T-cell (primary cell): ENCODE data around the gene SIRPG. TPM values are rescaled to one million over a fixed set of nuclear protein-coding genes. Genes with fewer than 3 reads are reported as not detected.

Experiments used
- ATAC-seq, 4 experiments: fragments of 200-7000 bp in 3 of 4; fragments of 150-1000 bp in 1 of 4; cut with Tn5 transposase; replicated peaks in 1 of 4; 1 replicate in 3 of 4; 2 replicates in 1 of 4; pipeline ENCODE4 v1.10.0; 2021; ENCODE audit warnings: moderate library complexity in 3 of 4, mild to moderate bottlenecking in 2 of 4, moderate number of reproducible peaks in 1 of 4
- CTCF ChIA-PET, 2 donors: fragments of 300-600 bp; sonication (Branson Sonifier 250); formaldehyde crosslinking; loops; one replicate each; lab custom pipeline; 2022; ENCODE audit warnings: antibody characterized with exemption in 2 of 2; lab: Charles Lee
- POLR2A ChIA-PET, 2 donors: fragments of 300-600 bp; sonication (Branson Sonifier 250); formaldehyde crosslinking; loops; one replicate each; lab custom pipeline; 2022; ENCODE audit warnings: antibody characterized with exemption in 2 of 2; lab: Charles Lee
- DNase-seq, 35 experiments: peaks; one replicate each; pipeline versions ENCODE4 v3.0.0 to v3.0.0-alpha.2; 2013 to 2023
- H3K27ac ChIP-seq: one replicate; pipeline ENCODE4 v1.5.1; 2013; ENCODE audit warnings: low read length
- H3K27me3 ChIP-seq, 2 experiments: replicated peaks in 1 of 2; 1 replicate in 1 of 2; 2 replicates in 1 of 2; pipeline versions ENCODE4 v1.6.1 to v1.7.0; 2013; ENCODE audit warnings: low read length in 1 of 2, mixed read lengths in 1 of 2; ENCODE audit not compliant: control insufficient read depth in 2 of 2, insufficient read depth in 2 of 2; ENCODE audit errors: extremely low read depth in 1 of 2
- H3K36me3 ChIP-seq, 2 donors: 1 replicate in 1 of 2; 2 replicates in 1 of 2; pipeline versions ENCODE4 v1.6.1 to v1.7.0; 2013; ENCODE audit warnings: low read length in 1 of 2; ENCODE audit not compliant: control insufficient read depth in 2 of 2, insufficient read depth in 1 of 2; ENCODE audit errors: extremely low read depth in 1 of 2
- H3K4me1 ChIP-seq, 2 experiments: 1 replicate in 1 of 2; 2 replicates in 1 of 2; pipeline versions ENCODE4 v1.6.1 to v1.7.0; 2013; ENCODE audit warnings: low read length in 2 of 2, mixed read lengths in 1 of 2; ENCODE audit not compliant: insufficient read depth in 2 of 2, control insufficient read depth in 1 of 2; ENCODE audit errors: extremely low read depth in 1 of 2
- H3K4me3 ChIP-seq, 2 donors: 1 replicate in 1 of 2; 2 replicates in 1 of 2; pipeline versions ENCODE4 v1.5.1 to v1.7.0; 2013; ENCODE audit warnings: mild to moderate bottlenecking in 2 of 2, low read length in 1 of 2, moderate library complexity in 1 of 2; ENCODE audit not compliant: control insufficient read depth in 1 of 2; ENCODE audit errors: extremely low read depth in 1 of 2
- H3K9me3 ChIP-seq: 2 replicates; pipeline ENCODE4 v1.7.0; 2013
- H3K27ac Mint-ChIP-seq, 2 donors: one replicate each; pipeline ENCODE4 v1.8.0; 2020 to 2021; ENCODE audit warnings: mild to moderate bottlenecking in 2 of 2, mixed read lengths in 2 of 2
- H3K27me3 Mint-ChIP-seq, 2 donors: one replicate each; pipeline ENCODE4 v1.8.0; 2021 to 2022; ENCODE audit warnings: mixed read lengths in 2 of 2
- H3K36me3 Mint-ChIP-seq: one replicate; pipeline ENCODE4 v1.8.0; 2021; ENCODE audit warnings: mixed read lengths
- H3K4me1 Mint-ChIP-seq, 3 donors: one replicate each; pipeline ENCODE4 v1.8.0; 2020 to 2022; ENCODE audit warnings: mixed read lengths in 3 of 3, mild to moderate bottlenecking in 1 of 3
- H3K4me3 Mint-ChIP-seq, 3 donors: one replicate each; pipeline ENCODE4 v1.8.0; 2020 to 2022; ENCODE audit warnings: mild to moderate bottlenecking in 3 of 3, mixed read lengths in 3 of 3, moderate library complexity in 3 of 3
- H3K9me3 Mint-ChIP-seq, 3 donors: one replicate each; pipeline ENCODE4 v1.8.0; 2020 to 2022; ENCODE audit warnings: mixed read lengths in 3 of 3
- WGBS: methylation state at CpG from one replicate; pipeline ENCODE4 v1.1.5; 2013; ENCODE audit warnings: missing lambda C conversion rate; ENCODE audit not compliant: insufficient coverage; 5-methylcytosine and 5-hydroxymethylcytosine counted together
- total RNA-seq, 35 experiments: library from RNA in 6 of 35; stranded (reverse) in 6 of 35; fragments of 120-200 nt in 1 of 35; gene quantifications; one replicate each; pipeline versions ENCODE4 v1.2.1 to v1.2.4 and lab custom pipeline; 2013 to 2026

The SIRPG gene
- total RNA-seq, 5 donors from 2014 or later (not counting 1 experiment from before 2014, with no cell fraction given): 25.4 to 59.5 (median 28.6) TPM

- Mint-ChIP-seq H3K27me3 (no peaks in the 10 kb centered on the region), H3K4me3 (peak overlapping the region in 1 of 3 donors; percentile 19), H3K27ac (peak overlapping the region; percentile 54 to 96), H3K9me3 (peaks cover 0 to 9% (median 0%) of the 10 kb centered on the region in 3 donors), H3K4me1 (peaks cover 92 to 96% (median 95%) of the 10 kb centered on the region in 3 donors), H3K36me3 (peaks cover 19% of the 10 kb centered on the region)
- peaks cover 0 to 5% of the 10 kb centered on the region in 2 donors for H3K36me3 ChIP-seq
- H3K27ac ChIP-seq: peak overlapping the region; percentile 78
- H3K4me1 ChIP-seq: peaks cover 49 to 81% of the 10 kb centered on the region in 2 experiments
- ChIA-PET CTCF (interaction anchor here (0.6 to 1.2 kb wide), 2 partner anchors 17 to 110 kb away, joined by 3 to 4 read pairs; no protein-coding TSS in a partner anchor), POLR2A (interaction anchor here in 1 of 2 donors (0.5 kb wide), 1 partner anchor 306 kb away, joined by 5 read pairs; no protein-coding TSS in a partner anchor)
- H3K27me3 ChIP-seq: no peaks in the 10 kb centered on the region
- WGBS: 60% methylated on average over 1 of the region's 1 CpG
- H3K9me3 ChIP-seq: no peaks in the 10 kb centered on the region
- DNase-seq (no peak), ATAC-seq (no peak)
- no peak overlapping the region for H3K4me3 ChIP-seq
Observed at GRCh38 chr20:1667502-1668085, 10.0 kb upstream of the SIRPG start.

- CTCF ChIA-PET: interaction anchor here in 1 of 2 donors (1.2 kb wide), 1 partner anchor 110 kb away, joined by 3 read pairs; no protein-coding TSS in a partner anchor
- no peaks in the 10 kb centered on the region for H3K27me3 Mint-ChIP-seq
- no peak for ATAC-seq
- POLR2A ChIA-PET: no interaction called here
- H3K27ac ChIP-seq: peak overlapping the region; percentile 78
- no peak for DNase-seq
- H3K27me3 ChIP-seq: no peaks in the 10 kb centered on the region
- H3K9me3 Mint-ChIP-seq: peaks cover 0 to 9% (median 0%) of the 10 kb centered on the region in 3 donors
- peaks cover 92 to 96% (median 95%) of the 10 kb centered on the region in 3 donors for H3K4me1 Mint-ChIP-seq
- peaks cover 52 to 78% of the 10 kb centered on the region in 2 experiments for H3K4me1 ChIP-seq
- H3K27ac Mint-ChIP-seq: peak overlapping the region; percentile 54 to 96
- H3K4me3 Mint-ChIP-seq: peak overlapping the region in 1 of 3 donors; percentile 19
- H3K9me3 ChIP-seq: no peaks in the 10 kb centered on the region
- peaks cover 21% of the 10 kb centered on the region for H3K36me3 Mint-ChIP-seq
- H3K36me3 ChIP-seq: peaks cover 0 to 5% of the 10 kb centered on the region in 2 donors
- WGBS: 43% methylated on average over 4 of the region's 5 CpGs
- no peak overlapping the region for H3K4me3 ChIP-seq
Observed at GRCh38 chr20:1666802-1667201, 9.2 kb upstream of the SIRPG start.

GRCh38 chr20:1665345-1665744 lies 7.8 kb upstream of the SIRPG start:
- ChIA-PET CTCF (interaction anchor here in 1 of 2 donors (0.5 kb wide), 1 partner anchor 207 kb away, joined by 3 read pairs; no protein-coding TSS in a partner anchor), POLR2A (no interaction called here)
- no CpG with 5 or more reads among the region's 3 CpGs for WGBS
- DNase-seq: no peak
- Histone ChIP-seq H3K27me3 (no peaks in the 10 kb centered on the region), H3K36me3 (peaks cover 0 to under 1% of the 10 kb centered on the region in 2 donors), H3K9me3 (no peaks in the 10 kb centered on the region), H3K4me3 (peak overlapping the region; percentile 5 to 56), H3K4me1 (peaks cover 66 to 82% of the 10 kb centered on the region in 2 experiments), H3K27ac (peak overlapping the region; percentile 78)
- Mint-ChIP-seq H3K36me3 (peaks cover 11% of the 10 kb centered on the region), H3K4me1 (peaks cover 92 to 96% (median 95%) of the 10 kb centered on the region in 3 donors), H3K27ac (peak overlapping the region; percentile 96 to 98), H3K27me3 (no peaks in the 10 kb centered on the region), H3K4me3 (peak overlapping the region in 2 of 3 donors; percentile 58 to 85), H3K9me3 (no peaks in the 10 kb centered on the region)
- no peak for ATAC-seq

- no peaks in the 10 kb centered on the region for H3K9me3 Mint-ChIP-seq
- no peaks in the 10 kb centered on the region for H3K27me3 ChIP-seq
- peaks cover 9% of the 10 kb centered on the region for H3K36me3 Mint-ChIP-seq
- ChIA-PET CTCF (interaction anchor here in 1 of 2 donors (0.5 kb wide), 1 partner anchor 206 kb away, joined by 3 read pairs; no protein-coding TSS in a partner anchor), POLR2A (no interaction called here)
- H3K9me3 ChIP-seq: no peaks in the 10 kb centered on the region
- H3K4me1 Mint-ChIP-seq: peaks cover 94 to 96% (median 96%) of the 10 kb centered on the region in 3 donors
- ATAC-seq (peak; percentile 77 to 87 (median 82)), DNase-seq (peak; percentile 35 to 72 (median 51))
- peaks cover 69 to 80% of the 10 kb centered on the region in 2 experiments for H3K4me1 ChIP-seq
- peak overlapping the region; percentile 58 to 85 (median 64) for H3K4me3 Mint-ChIP-seq
- peak overlapping the region; percentile 96 to 98 for H3K27ac Mint-ChIP-seq
- H3K27ac ChIP-seq: peak overlapping the region; percentile 78
- peak overlapping the region; percentile 5 to 56 for H3K4me3 ChIP-seq
- no peaks in the 10 kb centered on the region for H3K36me3 ChIP-seq
- 0% methylated on average over 2 of the region's 5 CpGs for WGBS
- H3K27me3 Mint-ChIP-seq: no peaks in the 10 kb centered on the region
Observed at GRCh38 chr20:1664911-1665310, 7.3 kb upstream of the SIRPG start.

- H3K4me3 ChIP-seq: no peak overlapping the region
- CTCF ChIA-PET: no interaction called here
Observed at GRCh38 chr20:1663917-1664316, 6.3 kb upstream of the SIRPG start.

GRCh38 chr20:1661542-1662299 lies 4.1 kb upstream of the SIRPG start:
- Mint-ChIP-seq H3K4me1 (peaks cover 94 to 97% (median 97%) of the 10 kb centered on the region in 3 donors), H3K36me3 (peaks cover 4% of the 10 kb centered on the region), H3K27me3 (no peaks in the 10 kb centered on the region), H3K27ac (peak overlapping the region; percentile 96 to 98), H3K9me3 (no peaks in the 10 kb centered on the region), H3K4me3 (peak overlapping the region in 2 of 3 donors; percentile 32 to 85)
- Histone ChIP-seq H3K9me3 (no peaks in the 10 kb centered on the region), H3K4me3 (no peak overlapping the region), H3K36me3 (no peaks in the 10 kb centered on the region), H3K4me1 (peaks cover 74 to 83% of the 10 kb centered on the region in 2 experiments), H3K27me3 (no peaks in the 10 kb centered on the region), H3K27ac (peak overlapping the region; percentile 81)
- 0% methylated on average over 1 of the region's 2 CpGs for WGBS
- CTCF ChIA-PET: no interaction called here
- POLR2A ChIA-PET: no interaction called here
- DNase-seq (peak in 2 of 35 experiments; percentile 11 to 62), ATAC-seq (peak in 1 of 4 experiments; percentile 43)

More at GRCh38 chr20:1663917-1664316, 6.3 kb upstream of the SIRPG start:
- Histone ChIP-seq H3K9me3 (no peaks in the 10 kb centered on the region), H3K36me3 (no peaks in the 10 kb centered on the region), H3K27me3 (no peaks in the 10 kb centered on the region), H3K4me1 (peaks cover 76 to 82% of the 10 kb centered on the region in 2 experiments), H3K27ac (peak overlapping the region; percentile 78)
- Mint-ChIP-seq H3K27me3 (no peaks in the 10 kb centered on the region), H3K27ac (peak overlapping the region; percentile 96 to 98), H3K9me3 (no peaks in the 10 kb centered on the region), H3K4me3 (peak overlapping the region in 2 of 3 donors; percentile 32 to 85), H3K4me1 (peaks cover 94 to 96% (median 96%) of the 10 kb centered on the region in 3 donors), H3K36me3 (peaks cover 7% of the 10 kb centered on the region)
- peak in 3 of 4 experiments; percentile 13 to 32 (median 19) for ATAC-seq
- POLR2A ChIA-PET: no interaction called here
- peak in 1 of 35 experiments; percentile 49 for DNase-seq
- 17% methylated on average over 1 of the region's 2 CpGs for WGBS
